ENCODE data around the gene APLP2.

Gene APLP2

DNA sequence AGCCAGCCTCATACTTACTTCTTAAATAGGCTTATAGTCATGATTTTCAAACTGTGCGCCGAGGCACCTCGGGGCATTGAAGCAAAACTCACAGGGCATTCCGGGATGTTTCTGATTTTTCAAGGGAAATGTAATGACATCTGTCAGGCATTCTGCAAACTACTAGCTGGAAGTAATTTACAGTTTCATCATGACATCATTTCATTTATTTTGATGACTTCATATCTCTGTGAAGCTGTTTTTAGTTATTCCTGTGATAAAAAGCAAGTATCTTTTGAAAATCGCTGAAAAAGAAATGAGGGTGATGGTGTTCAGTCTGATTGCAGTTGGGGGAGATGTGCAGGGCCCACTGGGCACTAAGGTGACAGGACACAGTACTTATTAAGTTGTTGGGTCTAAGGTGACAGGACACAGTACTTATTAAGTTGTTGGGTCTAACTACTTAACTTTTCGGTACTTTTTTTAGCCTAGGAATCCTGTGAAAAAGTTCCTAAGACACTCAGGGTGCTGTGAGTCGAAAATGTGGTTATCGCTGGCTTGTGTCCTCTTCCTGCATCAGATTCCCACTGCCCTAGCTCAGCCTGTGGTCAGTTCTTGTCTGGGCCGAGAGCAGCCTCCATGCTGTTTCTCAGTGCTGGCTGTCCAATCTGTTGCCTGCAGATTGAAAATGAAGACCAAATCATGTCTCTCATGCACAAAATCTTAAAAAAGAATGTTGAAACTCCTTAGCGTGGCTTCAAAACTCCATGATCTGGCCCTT is 42.6 kb downstream of the APLP2 start:
- peaks cover 2% of the 10 kb centered on the region for H3K4me1 ChIP-seq (ENCODE audit: control insufficient read depth, insufficient read depth, low read length)
- H3K27ac ChIP-seq (ENCODE audit: low read depth, low read length): no peak overlapping the region
- no peak overlapping the region for H3K4me3 ChIP-seq (ENCODE audit: low read length)
- H3K9ac ChIP-seq (ENCODE audit: low read length): no peak overlapping the region
- peaks cover 20% of the 10 kb centered on the region for H3K36me3 ChIP-seq (ENCODE audit: control insufficient read depth, insufficient read depth, low read length)
- H3K27me3 ChIP-seq (ENCODE audit: control insufficient read depth, insufficient read depth, low read length): no peaks in the 10 kb centered on the region

DNA sequence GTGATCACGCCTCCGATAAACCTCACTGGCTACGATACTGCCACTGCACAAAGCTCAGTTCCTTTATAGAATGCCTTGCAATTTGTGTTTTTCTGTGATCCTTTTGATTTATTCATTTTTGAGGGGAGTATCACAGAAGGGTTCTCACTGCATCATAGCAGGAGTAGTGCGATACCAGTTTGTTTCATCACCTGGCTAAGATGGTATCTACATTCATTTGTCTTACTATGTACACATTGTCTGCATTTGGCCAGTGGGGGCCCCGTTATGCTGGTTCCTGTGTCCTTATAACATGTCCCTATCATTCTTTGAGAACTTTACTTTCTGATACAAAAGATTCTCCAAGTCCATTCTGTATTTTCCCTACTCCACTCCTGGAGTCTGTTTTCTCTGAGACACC is 44.6 kb downstream of the APLP2 start:
- Histone ChIP-seq H3K4me3 (ENCODE audit: low read length) (no peak overlapping the region), H3K27me3 (ENCODE audit: control insufficient read depth, insufficient read depth, low read length) (no peaks in the 10 kb centered on the region), H3K9ac (ENCODE audit: low read length) (no peak overlapping the region), H3K36me3 (ENCODE audit: control insufficient read depth, insufficient read depth, low read length) (peaks cover 20% of the 10 kb centered on the region), H3K4me1 (ENCODE audit: control insufficient read depth, insufficient read depth, low read length) (peaks cover 2% of the 10 kb centered on the region), H3K27ac (ENCODE audit: low read depth, low read length) (no peak overlapping the region)

DNA sequence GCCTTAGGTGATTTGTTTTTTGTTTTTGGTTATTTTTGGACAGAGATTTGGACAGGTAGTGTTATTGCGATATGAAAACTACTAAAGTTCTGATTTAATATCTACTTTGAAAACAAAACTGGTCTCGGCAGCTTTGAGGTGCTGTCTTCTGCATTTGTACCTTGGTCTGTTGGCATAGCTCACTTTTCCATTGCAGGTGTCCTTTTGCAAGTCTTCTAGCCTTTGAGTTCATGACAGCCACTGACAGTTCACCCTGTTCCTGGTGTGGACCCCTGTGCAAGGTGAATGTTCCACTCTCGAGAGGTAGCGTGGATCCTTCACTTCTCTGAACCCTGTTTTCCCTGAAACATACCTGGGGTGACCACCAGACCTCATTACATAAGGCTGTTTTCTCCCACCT is 45.0 kb downstream of the APLP2 start:
- H3K27ac ChIP-seq (ENCODE audit: low read depth, low read length): no peak overlapping the region
- no peaks in the 10 kb centered on the region for H3K27me3 ChIP-seq (ENCODE audit: control insufficient read depth, insufficient read depth, low read length)
- H3K4me3 ChIP-seq (ENCODE audit: low read length): no peak overlapping the region
- peaks cover 20% of the 10 kb centered on the region for H3K36me3 ChIP-seq (ENCODE audit: control insufficient read depth, insufficient read depth, low read length)
- peaks cover 2% of the 10 kb centered on the region for H3K4me1 ChIP-seq (ENCODE audit: control insufficient read depth, insufficient read depth, low read length)
- H3K9ac ChIP-seq (ENCODE audit: low read length): no peak overlapping the region

DNA sequence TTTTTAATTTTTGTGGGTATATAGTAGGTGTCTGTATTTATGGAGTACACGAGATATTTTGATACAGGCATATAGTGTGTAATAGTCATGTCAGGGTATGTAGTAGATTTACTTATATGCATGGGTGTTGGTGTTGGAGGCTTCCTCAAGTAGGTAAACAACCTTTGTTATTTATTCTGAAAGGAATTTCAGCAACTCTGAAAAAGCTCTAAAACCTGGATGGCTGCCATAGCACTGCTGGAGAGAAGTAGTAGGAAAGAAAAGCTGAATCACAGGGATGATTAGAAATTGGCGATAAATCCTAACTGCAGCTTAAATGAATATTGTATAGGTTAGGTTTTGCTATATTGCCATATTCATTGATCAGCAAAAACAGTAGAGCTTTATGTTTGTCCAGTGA is 45.5 kb downstream of the APLP2 start:
- Histone ChIP-seq H3K27me3 (ENCODE audit: control insufficient read depth, insufficient read depth, low read length) (no peaks in the 10 kb centered on the region), H3K4me3 (ENCODE audit: low read length) (no peak overlapping the region), H3K27ac (ENCODE audit: low read depth, low read length) (no peak overlapping the region), H3K36me3 (ENCODE audit: control insufficient read depth, insufficient read depth, low read length) (peaks cover 20% of the 10 kb centered on the region), H3K4me1 (ENCODE audit: control insufficient read depth, insufficient read depth, low read length) (peaks cover 2% of the 10 kb centered on the region), H3K9ac (ENCODE audit: low read length) (no peak overlapping the region)

DNA sequence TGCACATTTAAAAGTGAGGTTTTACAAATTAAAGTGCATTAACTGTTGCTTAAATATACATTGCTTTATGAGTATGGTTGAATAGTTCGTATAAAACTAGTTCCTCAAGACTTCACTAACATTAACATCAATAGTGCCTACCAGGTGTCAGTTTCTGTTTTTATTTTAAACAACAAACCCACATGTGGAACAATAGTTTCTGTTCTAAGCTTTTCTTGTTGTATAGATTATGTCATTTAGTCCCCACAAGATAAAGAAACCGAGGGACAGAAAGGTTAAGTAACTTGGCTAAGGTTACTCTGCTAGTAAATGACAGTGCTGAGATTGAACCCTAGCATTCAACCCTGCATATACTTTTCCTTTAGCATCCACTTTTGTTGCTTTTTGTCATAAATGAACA is 48.5 kb downstream of the APLP2 start:
- Histone ChIP-seq H3K27me3 (ENCODE audit: control insufficient read depth, insufficient read depth, low read length) (no peaks in the 10 kb centered on the region), H3K4me3 (ENCODE audit: low read length) (no peak overlapping the region), H3K36me3 (ENCODE audit: control insufficient read depth, insufficient read depth, low read length) (peaks cover 8% of the 10 kb centered on the region), H3K4me1 (ENCODE audit: control insufficient read depth, insufficient read depth, low read length) (peaks cover 2% of the 10 kb centered on the region), H3K27ac (ENCODE audit: low read depth, low read length) (no peak overlapping the region), H3K9ac (ENCODE audit: low read length) (no peak overlapping the region)

DNA sequence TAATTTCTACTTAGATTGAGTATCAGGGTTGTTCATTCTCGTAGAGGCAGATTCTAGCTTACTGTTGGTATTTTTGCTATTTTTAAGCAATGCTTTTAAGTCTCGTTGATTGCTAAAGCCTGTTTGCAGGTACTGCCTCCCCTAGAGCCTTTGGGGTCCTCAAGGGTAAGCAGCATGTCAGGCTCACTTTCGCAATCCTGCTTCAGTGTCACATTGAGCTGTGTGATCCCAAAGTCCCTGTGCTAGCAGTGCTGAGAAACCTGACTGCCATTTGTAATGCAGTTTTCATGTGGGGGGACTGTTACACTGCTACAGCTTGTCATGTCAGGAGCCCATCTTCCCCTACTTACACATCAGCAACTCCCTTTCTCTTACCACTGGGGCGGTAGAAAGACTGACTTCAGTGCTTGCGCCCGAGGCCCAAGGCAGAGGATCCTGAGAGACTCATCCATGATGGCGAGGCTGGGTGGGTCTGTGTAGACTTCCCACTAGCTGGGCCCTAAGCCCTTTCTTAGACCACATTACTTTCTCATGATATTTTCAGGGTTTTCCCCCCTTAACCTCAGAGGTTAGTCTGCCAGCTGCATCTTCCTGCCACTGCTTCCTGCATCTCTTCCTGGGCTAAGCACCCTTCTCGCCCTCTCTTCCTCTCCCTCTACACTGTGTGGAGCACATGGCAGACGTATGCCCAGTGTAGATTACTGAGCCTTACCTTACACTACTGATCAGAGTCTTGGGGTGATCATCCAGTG is 49.1 kb downstream of the APLP2 start:
- peaks cover 13% of the 10 kb centered on the region for H3K36me3 ChIP-seq (ENCODE audit: control insufficient read depth, insufficient read depth, low read length)
- H3K4me1 ChIP-seq (ENCODE audit: control insufficient read depth, insufficient read depth, low read length): peaks cover 2% of the 10 kb centered on the region
- no peaks in the 10 kb centered on the region for H3K27me3 ChIP-seq (ENCODE audit: control insufficient read depth, insufficient read depth, low read length)
- H3K4me3 ChIP-seq (ENCODE audit: low read length): no peak overlapping the region
- no peak overlapping the region for H3K9ac ChIP-seq (ENCODE audit: low read length)
- H3K27ac ChIP-seq (ENCODE audit: low read depth, low read length): no peak overlapping the region

DNA sequence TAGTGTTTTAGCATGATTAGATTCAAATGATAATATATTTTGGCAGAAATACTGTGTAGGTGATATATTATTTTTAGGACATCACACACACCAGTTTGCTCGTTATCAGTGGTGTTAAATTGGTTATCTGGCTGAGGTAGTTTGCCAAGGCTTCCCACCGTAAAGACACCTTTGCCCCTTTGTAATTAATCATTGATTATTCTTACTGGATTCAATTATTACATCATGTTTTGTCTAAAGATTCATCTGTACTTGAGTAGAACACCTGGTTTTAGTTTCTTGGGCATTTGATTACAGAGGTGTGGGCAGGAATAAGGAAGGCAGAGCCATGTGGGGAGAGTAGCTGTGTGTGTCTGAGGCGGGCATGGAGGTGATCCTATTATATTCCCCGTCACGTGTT is 50.4 kb downstream of the APLP2 start:
- peaks cover 2% of the 10 kb centered on the region for H3K4me1 ChIP-seq (ENCODE audit: control insufficient read depth, insufficient read depth, low read length)
- H3K4me3 ChIP-seq (ENCODE audit: low read length): no peak overlapping the region
- peaks cover 14% of the 10 kb centered on the region for H3K36me3 ChIP-seq (ENCODE audit: control insufficient read depth, insufficient read depth, low read length)
- no peak overlapping the region for H3K27ac ChIP-seq (ENCODE audit: low read depth, low read length)
- no peak overlapping the region for H3K9ac ChIP-seq (ENCODE audit: low read length)
- H3K27me3 ChIP-seq (ENCODE audit: control insufficient read depth, insufficient read depth, low read length): no peaks in the 10 kb centered on the region

DNA sequence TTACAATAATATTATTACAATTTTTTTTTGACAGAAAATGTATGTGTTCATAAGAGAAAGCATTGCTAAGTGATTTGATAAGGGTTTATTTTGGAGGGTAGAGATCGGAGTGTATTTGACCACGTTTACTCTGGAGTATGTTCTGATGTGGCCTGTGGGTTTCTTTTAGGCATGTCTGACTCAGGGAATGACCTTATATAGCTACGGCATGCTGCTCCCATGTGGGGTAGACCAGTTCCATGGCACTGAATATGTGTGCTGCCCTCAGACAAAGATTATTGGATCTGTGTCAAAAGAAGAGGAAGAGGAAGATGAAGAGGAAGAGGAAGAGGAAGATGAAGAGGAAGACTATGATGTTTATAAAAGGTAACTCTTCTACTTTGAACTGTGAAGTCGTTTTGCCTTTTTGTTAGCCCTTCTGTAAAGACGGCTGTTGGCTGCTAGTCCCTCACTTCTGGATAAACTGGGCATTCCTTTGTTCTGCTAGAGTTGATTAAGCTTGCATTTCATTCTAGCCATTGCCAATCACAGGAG is 51.8 kb downstream of the APLP2 start:
- no peaks in the 10 kb centered on the region for H3K4me1 ChIP-seq (ENCODE audit: control insufficient read depth, insufficient read depth, low read length)
- no peak overlapping the region for H3K4me3 ChIP-seq (ENCODE audit: low read length)
- no peak overlapping the region for H3K27ac ChIP-seq (ENCODE audit: low read depth, low read length)

DNA sequence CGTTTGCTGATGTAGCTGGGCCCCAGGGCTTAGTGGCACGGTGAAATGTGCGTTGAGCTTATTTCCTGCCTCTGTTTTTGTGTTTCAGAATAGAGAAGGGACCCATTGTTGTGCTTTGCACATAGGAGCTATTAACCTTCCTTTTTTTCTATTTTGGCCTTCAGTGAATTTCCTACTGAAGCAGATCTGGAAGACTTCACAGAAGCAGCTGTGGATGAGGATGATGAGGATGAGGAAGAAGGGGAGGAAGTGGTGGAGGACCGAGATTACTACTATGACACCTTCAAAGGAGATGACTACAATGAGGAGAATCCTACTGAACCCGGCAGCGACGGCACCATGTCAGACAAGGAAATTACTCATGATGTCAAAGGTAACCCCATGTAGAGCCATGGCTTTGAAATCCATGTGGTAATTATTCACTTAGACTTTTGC is 52.5 kb downstream of the APLP2 start:
- H3K9ac ChIP-seq (ENCODE audit: low read length): no peak overlapping the region
- H3K4me1 ChIP-seq (ENCODE audit: control insufficient read depth, insufficient read depth, low read length): no peaks in the 10 kb centered on the region
- no peak overlapping the region for H3K4me3 ChIP-seq (ENCODE audit: low read length)
- H3K27ac ChIP-seq (ENCODE audit: low read depth, low read length): no peak overlapping the region
- H3K27me3 ChIP-seq (ENCODE audit: control insufficient read depth, insufficient read depth, low read length): no peaks in the 10 kb centered on the region
- H3K36me3 ChIP-seq (ENCODE audit: control insufficient read depth, insufficient read depth, low read length): peaks cover 20% of the 10 kb centered on the region

More for the DNA sequence above, 51.8 kb downstream of the APLP2 start:
- Histone ChIP-seq H3K9ac (ENCODE audit: low read length) (no peak overlapping the region), H3K27me3 (ENCODE audit: control insufficient read depth, insufficient read depth, low read length) (no peaks in the 10 kb centered on the region), H3K36me3 (ENCODE audit: control insufficient read depth, insufficient read depth, low read length) (peaks cover 17% of the 10 kb centered on the region)

DNA sequence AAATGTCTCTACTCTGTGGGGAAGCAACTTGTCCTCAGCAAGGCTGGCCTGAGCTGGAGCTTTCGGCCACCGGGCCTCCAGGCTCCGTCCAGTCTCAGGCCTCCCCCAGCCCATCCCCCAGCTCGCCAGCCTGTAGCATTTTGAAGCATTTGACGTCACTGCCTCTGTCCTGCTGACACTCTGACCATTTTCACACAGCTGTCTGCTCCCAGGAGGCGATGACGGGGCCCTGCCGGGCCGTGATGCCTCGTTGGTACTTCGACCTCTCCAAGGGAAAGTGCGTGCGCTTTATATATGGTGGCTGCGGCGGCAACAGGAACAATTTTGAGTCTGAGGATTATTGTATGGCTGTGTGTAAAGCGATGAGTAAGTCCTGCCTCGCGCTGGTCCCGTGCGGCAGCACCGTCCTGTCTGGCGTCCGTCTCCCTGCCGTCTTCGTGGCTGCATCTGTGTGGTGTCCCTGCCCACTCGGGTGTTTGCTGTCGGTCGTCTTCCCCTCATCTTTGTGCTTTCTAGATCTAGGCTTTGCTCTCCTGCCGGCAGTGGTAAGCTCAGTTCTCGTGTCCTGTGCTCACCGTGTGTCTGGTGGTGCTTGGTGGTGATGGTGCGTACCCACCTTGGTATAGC is 53.8 kb downstream of the APLP2 start:
- Histone ChIP-seq H3K27me3 (ENCODE audit: control insufficient read depth, insufficient read depth, low read length) (no peaks in the 10 kb centered on the region), H3K4me1 (ENCODE audit: control insufficient read depth, insufficient read depth, low read length) (no peaks in the 10 kb centered on the region), H3K36me3 (ENCODE audit: control insufficient read depth, insufficient read depth, low read length) (peaks cover 23% of the 10 kb centered on the region), H3K9ac (ENCODE audit: low read length) (no peak overlapping the region), H3K27ac (ENCODE audit: low read depth, low read length) (no peak overlapping the region), H3K4me3 (ENCODE audit: low read length) (no peak overlapping the region)

DNA sequence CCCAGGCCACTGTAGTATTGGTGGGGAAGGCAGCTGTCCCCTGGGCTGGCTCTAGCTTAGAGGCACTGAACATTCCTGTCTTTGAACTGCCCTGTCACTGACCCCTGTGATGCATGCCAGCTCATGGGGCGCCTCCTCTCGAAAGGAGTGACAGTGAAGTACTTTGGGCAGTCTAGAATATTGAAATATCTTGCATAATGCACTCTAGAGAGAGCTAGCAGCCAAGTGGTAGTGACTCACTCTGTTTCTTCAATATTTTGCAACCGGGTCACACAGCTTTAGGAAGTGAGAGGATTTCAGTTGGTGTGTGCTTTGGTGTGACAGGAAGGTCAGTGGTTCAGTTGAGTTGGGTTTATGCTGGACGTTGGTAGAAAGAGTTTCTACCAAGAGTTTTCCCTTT is 54.4 kb downstream of the APLP2 start:
- Histone ChIP-seq H3K36me3 (ENCODE audit: control insufficient read depth, insufficient read depth, low read length) (peaks cover 23% of the 10 kb centered on the region), H3K4me1 (ENCODE audit: control insufficient read depth, insufficient read depth, low read length) (no peaks in the 10 kb centered on the region), H3K9ac (ENCODE audit: low read length) (no peak overlapping the region), H3K4me3 (ENCODE audit: low read length) (no peak overlapping the region), H3K27me3 (ENCODE audit: control insufficient read depth, insufficient read depth, low read length) (no peaks in the 10 kb centered on the region), H3K27ac (ENCODE audit: low read depth, low read length) (no peak overlapping the region)

DNA sequence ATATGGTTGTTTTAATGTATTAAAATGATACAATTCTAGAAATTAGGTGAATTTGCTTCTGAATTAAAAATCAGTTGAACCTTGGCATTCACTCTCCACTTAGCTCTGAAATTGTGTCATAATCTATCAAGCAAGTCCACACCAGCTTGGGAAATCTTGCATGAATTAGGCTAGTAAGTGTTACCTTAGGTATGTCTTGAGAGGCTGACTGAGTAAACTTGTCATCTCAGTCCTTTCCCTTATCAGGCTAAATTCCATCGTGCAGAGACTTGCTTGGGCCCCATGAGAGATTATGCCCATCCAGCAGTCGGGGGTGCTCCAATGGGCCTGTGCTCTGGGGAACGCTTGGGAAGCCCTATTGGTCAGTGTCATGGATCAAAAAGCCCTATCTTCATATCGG is 55.9 kb downstream of the APLP2 start:
- H3K9ac ChIP-seq (ENCODE audit: low read length): no peak overlapping the region
- peaks cover 26% of the 10 kb centered on the region for H3K36me3 ChIP-seq (ENCODE audit: control insufficient read depth, insufficient read depth, low read length)
- no peak overlapping the region for H3K4me3 ChIP-seq (ENCODE audit: low read length)
- H3K4me1 ChIP-seq (ENCODE audit: control insufficient read depth, insufficient read depth, low read length): no peaks in the 10 kb centered on the region
- no peaks in the 10 kb centered on the region for H3K27me3 ChIP-seq (ENCODE audit: control insufficient read depth, insufficient read depth, low read length)
- H3K27ac ChIP-seq (ENCODE audit: low read depth, low read length): no peak overlapping the region
